HEK293 (cell line): ENCODE data around the gene SH3BP1.

ENCODE experiments used
- CTCF ChIP-seq: fragments of 450-650 bp; formaldehyde crosslinking; IDR thresholded peaks from 2 replicates; pipeline ENCODE4 v1.5.1; 2016; ENCODE audit warnings: missing biosample characterization, missing genetic modification characterization
- EGR2 ChIP-seq: fragments of 450-650 bp; formaldehyde crosslinking; IDR thresholded peaks from 2 replicates; pipeline ENCODE4 v1.5.1; 2016; ENCODE audit warnings: low read depth, missing biosample characterization, missing genetic modification characterization
- GFI1B ChIP-seq: fragments of 450-650 bp; formaldehyde crosslinking; IDR thresholded peaks from 2 replicates; pipeline ENCODE4 v1.5.1; 2016; ENCODE audit warnings: missing biosample characterization, missing genetic modification characterization
- GLI4 ChIP-seq: fragments of 450-650 bp; formaldehyde crosslinking; IDR thresholded peaks from 2 replicates; pipeline ENCODE4 v1.5.1; 2016; ENCODE audit warnings: missing biosample characterization, missing genetic modification characterization
- HOXA7 ChIP-seq: sonication (generic); formaldehyde crosslinking; IDR thresholded peaks from 2 replicates; pipeline ENCODE4 v1.8.1; 2022; ENCODE audit warnings: missing genetic modification reagents, borderline replicate concordance
- PATZ1 ChIP-seq: fragments of 450-650 bp; formaldehyde crosslinking; IDR thresholded peaks from 2 replicates; pipeline ENCODE4 v1.5.1; 2016; ENCODE audit warnings: missing biosample characterization, missing genetic modification characterization
- PRDM10 ChIP-seq: fragments of 450-650 bp; formaldehyde crosslinking; IDR thresholded peaks from 2 replicates; pipeline ENCODE4 v1.5.1; 2016; ENCODE audit warnings: missing biosample characterization, missing genetic modification characterization
- YY1 ChIP-seq: fragments of 450-650 bp; formaldehyde crosslinking; IDR thresholded peaks from 2 replicates; pipeline ENCODE4 v1.5.1; 2018; ENCODE audit warnings: missing biosample characterization, missing genetic modification characterization
- ZNF394 ChIP-seq: fragments of 450-650 bp; formaldehyde crosslinking; IDR thresholded peaks from 2 replicates; pipeline ENCODE4 v1.5.1; 2016; ENCODE audit warnings: missing biosample characterization, missing genetic modification characterization, mild to moderate bottlenecking, moderate library complexity, borderline replicate concordance
- ZNF544 ChIP-seq: fragments of 450-650 bp; formaldehyde crosslinking; IDR thresholded peaks from 2 replicates; pipeline ENCODE4 v1.5.0; 2017; ENCODE audit warnings: missing biosample characterization, missing genetic modification characterization
- TF ChIP-seq, protein P1 (sequence below): fragments of 450-650 bp; formaldehyde crosslinking; IDR thresholded peaks from 2 replicates; pipeline ENCODE4 v1.5.1; 2016; ENCODE audit warnings: missing biosample characterization, missing genetic modification characterization

DNA sequence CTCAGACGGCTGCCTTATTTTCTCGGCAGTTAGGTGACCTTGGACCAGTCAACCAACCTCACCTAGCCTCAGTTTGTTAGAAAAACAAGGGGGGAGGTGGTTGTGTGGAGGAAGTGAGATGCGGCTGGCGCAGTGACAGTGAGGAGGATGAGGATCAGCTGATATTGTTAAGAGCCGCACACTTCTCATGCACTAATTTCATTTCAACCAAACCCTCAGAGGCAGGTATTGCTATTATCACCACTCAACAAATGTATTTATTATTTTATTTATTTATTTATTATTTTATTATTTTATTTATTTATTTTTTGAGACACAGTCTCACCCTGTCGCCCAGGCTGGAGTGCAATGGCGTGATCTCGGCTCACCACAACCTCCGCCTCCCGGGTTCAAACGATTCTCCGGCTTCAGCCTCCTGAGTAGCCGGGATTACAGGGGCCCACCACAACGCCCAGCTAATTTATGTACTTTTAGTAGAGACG lies 38.1 kb downstream of the SH3BP1 start:
- TF ChIP-seq CTCF, result no peak
- no peak for TF ChIP-seq PRDM10
- no peak for TF ChIP-seq GFI1B (tag by site-specific recombination)
- TF ChIP-seq HOXA7 (CRISPR knock-in tag), result no peak
- TF ChIP-seq GLI4 (tag by site-specific recombination), result no peak
- no peak for TF ChIP-seq EGR2
- TF ChIP-seq, protein P1, sequence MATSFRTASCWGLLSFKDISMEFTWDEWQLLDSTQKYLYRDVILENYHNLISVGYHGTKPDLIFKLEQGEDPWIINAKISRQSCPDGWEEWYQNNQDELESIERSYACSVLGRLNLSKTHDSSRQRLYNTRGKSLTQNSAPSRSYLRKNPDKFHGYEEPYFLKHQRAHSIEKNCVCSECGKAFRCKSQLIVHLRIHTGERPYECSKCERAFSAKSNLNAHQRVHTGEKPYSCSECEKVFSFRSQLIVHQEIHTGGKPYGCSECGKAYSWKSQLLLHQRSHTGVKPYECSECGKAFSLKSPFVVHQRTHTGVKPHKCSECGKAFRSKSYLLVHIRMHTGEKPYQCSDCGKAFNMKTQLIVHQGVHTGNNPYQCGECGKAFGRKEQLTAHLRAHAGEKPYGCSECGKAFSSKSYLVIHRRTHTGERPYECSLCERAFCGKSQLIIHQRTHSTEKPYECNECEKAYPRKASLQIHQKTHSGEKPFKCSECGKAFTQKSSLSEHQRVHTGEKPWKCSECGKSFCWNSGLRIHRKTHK, result no peak
- no peak for TF ChIP-seq ZNF394 (tag by site-specific recombination)
- TF ChIP-seq ZNF544 (tag by site-specific recombination), result no peak
- no peak for TF ChIP-seq PATZ1
- TF ChIP-seq YY1, result no peak
